Skeletal muscle cell (primary cell): Measurements from ENCODE around the gene CERS6.

ENCODE experiments used
- DNase-seq: peaks from one replicate; pipeline ENCODE4 v3.0.0-alpha.2; 2010; ENCODE audit warnings: low read depth
- H3K4me3 ChIP-seq: 2 replicates; pipeline ENCODE4 v1.5.1; 2011; ENCODE audit warnings: low read depth, mild to moderate bottlenecking, control low read depth, low read length, moderate library complexity

Gene CERS6

DNA sequence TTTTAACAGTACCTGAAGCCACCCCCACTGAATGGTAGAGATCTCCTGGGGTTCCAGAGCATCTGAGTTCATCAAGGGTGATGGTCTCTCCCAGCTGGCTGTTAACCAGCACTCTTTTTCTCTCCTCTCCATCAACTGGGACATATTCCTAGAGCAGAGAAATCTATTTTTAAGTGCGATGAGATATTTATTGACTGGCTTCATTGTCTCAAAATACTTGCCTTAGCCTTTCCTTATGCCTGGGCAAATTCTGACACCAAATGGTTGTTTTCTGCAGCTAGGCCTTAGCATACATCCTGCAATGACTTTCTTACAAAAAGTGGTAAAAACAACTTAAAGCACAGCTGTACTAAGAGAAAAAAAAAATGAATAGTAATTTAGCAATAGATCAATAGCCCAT lies 365.9 kb downstream of the CERS6 start:
- no peak for DNase-seq
- no peak overlapping the region for H3K4me3 ChIP-seq
